Measurements from ENCODE around the gene RBFA. TPM values are rescaled to one million over a fixed set of nuclear protein-coding genes. Genes with fewer than 3 reads are reported as not detected.
A peak's percentile ranks its signal among the peaks of the same experiment; 100 is the strongest.

RBFA gene
- total RNA-seq, 1 experiment from 2014 or later: 45.3 TPM

DNA sequence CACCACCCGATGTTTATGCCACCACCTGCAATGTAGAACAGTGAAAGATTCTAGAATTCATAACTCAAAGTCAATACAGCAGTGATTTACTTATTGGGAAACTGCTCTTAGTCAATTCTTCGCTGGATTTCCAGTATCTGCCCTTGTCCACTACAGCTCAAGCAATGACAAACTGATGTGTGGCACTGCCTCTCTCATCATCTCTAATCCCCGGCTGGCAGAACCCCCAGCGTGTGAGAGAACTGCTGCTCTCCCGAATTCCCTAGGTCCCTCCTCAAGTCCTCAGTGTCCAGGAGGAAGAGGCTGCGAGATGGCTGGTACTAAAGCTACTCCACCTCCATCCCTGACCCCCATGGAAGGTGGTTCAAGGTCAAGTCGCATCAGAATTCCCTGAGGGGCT, 47.5 kb upstream of the RBFA start:
- Histone ChIP-seq H3K4me1 (ENCODE audit: control insufficient read depth in 1 of 2, insufficient read depth in 2 of 2, low read length in 2 of 2) (peaks cover 8 to 37% of the 10 kb centered on the region in 2 experiments), H3K9me2 (ENCODE audit: insufficient read depth) (no peaks in the 10 kb centered on the region), H2AFZ (ENCODE audit: low read depth, low read length, poor library complexity, severe bottlenecking) (no peak overlapping the region), H4K20me1 (ENCODE audit: insufficient read depth) (peaks cover 46% of the 10 kb centered on the region; the same call in 1 of the 2 replicates), H3K9me3 (ENCODE audit: control insufficient read depth in 1 of 2, insufficient read depth in 1 of 2, low read depth in 1 of 2, low read length in 2 of 2) (no peaks in the 10 kb centered on the region), H3K27me3 (ENCODE audit: insufficient read depth, low read length) (no peaks in the 10 kb centered on the region), H3K36me3 (ENCODE audit: control insufficient read depth in 1 of 2, insufficient read depth in 2 of 2, low read length in 2 of 2) (peaks cover 12 to 22% of the 10 kb centered on the region in 2 experiments; a peak in 3 of 4 replicates), H3K27ac (ENCODE audit: low read depth, low read length) (no peak overlapping the region; the same call in 1 of the 2 replicates), H3K9ac (ENCODE audit: low read length) (peak overlapping the region; percentile 97), H3K79me2 (ENCODE audit: insufficient read depth, low read length) (peaks cover 66% of the 10 kb centered on the region), H3K4me3 (replicated peaks in 1 of 2; ENCODE audit: low read depth in 1 of 2, low read length in 2 of 2) (peak overlapping the region; percentile 59 to 83), H3K4me2 (ENCODE audit: low read length) (peak overlapping the region; percentile 78)
- intact Hi-C loops (cut with micrococcal nuclease): loop anchor here (10.0 kb wide), 1 partner anchor 128 kb away; no protein-coding TSS in a partner anchor
- no peak for ATAC-seq
- POLR2A ChIA-PET: interaction anchor here (1.1 to 3.4 kb wide), 2 partner anchors 11 to 47 kb away, joined by 3 to 16 read pairs; partner anchors contain the start of gene RBFA
- DNase-seq (ENCODE audit: low read depth, low spot score): no peak
- TF ChIP-seq SIN3A (IDR thresholded peaks at IDR 0.05; ENCODE audit: low read depth) (no peak), EZH2phosphoT487 (IDR thresholded peaks at IDR 0.05; ENCODE audit: borderline replicate concordance) (no peak), RAD21 (IDR thresholded peaks at IDR 0.05; ENCODE audit: low read depth) (no peak), TCF7L2 (IDR thresholded peaks at IDR 0.05; ENCODE audit: borderline replicate concordance, extremely low read depth, insufficient read depth, insufficient read length) (no peak), ZNF274 (IDR thresholded peaks at IDR 0.05; ENCODE audit: low read depth, low read length) (no peak), EZH2 (IDR thresholded peaks at IDR 0.05) (no peak), CEBPB (IDR thresholded peaks at IDR 0.05; ENCODE audit: low read depth) (no peak), YY1 (IDR thresholded peaks at IDR 0.05; ENCODE audit: extremely low read depth, insufficient replicate concordance, low read depth, low read length) (no peak), CBX3 (IDR thresholded peaks at IDR 0.05; ENCODE audit: low read depth) (no peak), ELF1 (IDR thresholded peaks at IDR 0.05; ENCODE audit: borderline replicate concordance, low read depth) (no peak), POLR2A (IDR thresholded peaks at IDR 0.05; ENCODE audit: borderline replicate concordance, extremely low read depth, insufficient read depth, insufficient read length) (no peak), EGR1 (IDR thresholded peaks at IDR 0.05; ENCODE audit: low read depth) (no peak), POLR2AphosphoS5 (IDR thresholded peaks at IDR 0.05; ENCODE audit: low read depth, low read length) (no peak), ZFX (IDR thresholded peaks at IDR 0.05) (no peak), SP1 (IDR thresholded peaks at IDR 0.05; ENCODE audit: low read depth) (no peak)
- TF ChIP-seq, protein P1, sequence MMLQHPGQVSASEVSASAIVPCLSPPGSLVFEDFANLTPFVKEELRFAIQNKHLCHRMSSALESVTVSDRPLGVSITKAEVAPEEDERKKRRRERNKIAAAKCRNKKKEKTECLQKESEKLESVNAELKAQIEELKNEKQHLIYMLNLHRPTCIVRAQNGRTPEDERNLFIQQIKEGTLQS (IDR thresholded peaks at IDR 0.05): no peak
- TF ChIP-seq, protein P2, sequence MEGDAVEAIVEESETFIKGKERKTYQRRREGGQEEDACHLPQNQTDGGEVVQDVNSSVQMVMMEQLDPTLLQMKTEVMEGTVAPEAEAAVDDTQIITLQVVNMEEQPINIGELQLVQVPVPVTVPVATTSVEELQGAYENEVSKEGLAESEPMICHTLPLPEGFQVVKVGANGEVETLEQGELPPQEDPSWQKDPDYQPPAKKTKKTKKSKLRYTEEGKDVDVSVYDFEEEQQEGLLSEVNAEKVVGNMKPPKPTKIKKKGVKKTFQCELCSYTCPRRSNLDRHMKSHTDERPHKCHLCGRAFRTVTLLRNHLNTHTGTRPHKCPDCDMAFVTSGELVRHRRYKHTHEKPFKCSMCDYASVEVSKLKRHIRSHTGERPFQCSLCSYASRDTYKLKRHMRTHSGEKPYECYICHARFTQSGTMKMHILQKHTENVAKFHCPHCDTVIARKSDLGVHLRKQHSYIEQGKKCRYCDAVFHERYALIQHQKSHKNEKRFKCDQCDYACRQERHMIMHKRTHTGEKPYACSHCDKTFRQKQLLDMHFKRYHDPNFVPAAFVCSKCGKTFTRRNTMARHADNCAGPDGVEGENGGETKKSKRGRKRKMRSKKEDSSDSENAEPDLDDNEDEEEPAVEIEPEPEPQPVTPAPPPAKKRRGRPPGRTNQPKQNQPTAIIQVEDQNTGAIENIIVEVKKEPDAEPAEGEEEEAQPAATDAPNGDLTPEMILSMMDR (IDR thresholded peaks at IDR 0.05 in 2 of 3, conservative IDR thresholded peaks at IDR 0.05 in 1 of 3; ENCODE audit: borderline replicate concordance in 1 of 3, insufficient read depth in 1 of 3, low read depth in 2 of 3, low read length in 2 of 3): no peak
- TF ChIP-seq, protein P3, sequence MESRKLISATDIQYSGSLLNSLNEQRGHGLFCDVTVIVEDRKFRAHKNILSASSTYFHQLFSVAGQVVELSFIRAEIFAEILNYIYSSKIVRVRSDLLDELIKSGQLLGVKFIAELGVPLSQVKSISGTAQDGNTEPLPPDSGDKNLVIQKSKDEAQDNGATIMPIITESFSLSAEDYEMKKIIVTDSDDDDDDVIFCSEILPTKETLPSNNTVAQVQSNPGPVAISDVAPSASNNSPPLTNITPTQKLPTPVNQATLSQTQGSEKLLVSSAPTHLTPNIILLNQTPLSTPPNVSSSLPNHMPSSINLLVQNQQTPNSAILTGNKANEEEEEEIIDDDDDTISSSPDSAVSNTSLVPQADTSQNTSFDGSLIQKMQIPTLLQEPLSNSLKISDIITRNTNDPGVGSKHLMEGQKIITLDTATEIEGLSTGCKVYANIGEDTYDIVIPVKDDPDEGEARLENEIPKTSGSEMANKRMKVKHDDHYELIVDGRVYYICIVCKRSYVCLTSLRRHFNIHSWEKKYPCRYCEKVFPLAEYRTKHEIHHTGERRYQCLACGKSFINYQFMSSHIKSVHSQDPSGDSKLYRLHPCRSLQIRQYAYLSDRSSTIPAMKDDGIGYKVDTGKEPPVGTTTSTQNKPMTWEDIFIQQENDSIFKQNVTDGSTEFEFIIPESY (IDR thresholded peaks at IDR 0.05; ENCODE audit: extremely low read depth, insufficient replicate concordance, low read length): no peak
- BruUV-seq (replicated peaks): no TSS peak
- RAD21 ChIA-PET (ENCODE audit: low non-redundant PET in 1 of 2, low total read pairs in 2 of 2, uncharacterized antibody in 2 of 2, unreplicated experiment in 2 of 2): no interaction called here
- CTCF ChIA-PET: no interaction called here

All from HCT116 (cell line).